GM18873 (cell line): ENCODE results near the gene PTPRK.
A peak's percentile ranks its signal among the peaks of the same experiment; 100 is the strongest.

ENCODE experiments used
- ATAC-seq: cut with Tn5 transposase; IDR thresholded peaks from one replicate; pipeline ENCODE4 v1.9.1; 2021; ENCODE audit warnings: mild to moderate bottlenecking, moderate library complexity, moderate number of reproducible peaks; ENCODE audit not compliant: unreplicated experiment, low FRiP score

PTPRK gene

DNA sequence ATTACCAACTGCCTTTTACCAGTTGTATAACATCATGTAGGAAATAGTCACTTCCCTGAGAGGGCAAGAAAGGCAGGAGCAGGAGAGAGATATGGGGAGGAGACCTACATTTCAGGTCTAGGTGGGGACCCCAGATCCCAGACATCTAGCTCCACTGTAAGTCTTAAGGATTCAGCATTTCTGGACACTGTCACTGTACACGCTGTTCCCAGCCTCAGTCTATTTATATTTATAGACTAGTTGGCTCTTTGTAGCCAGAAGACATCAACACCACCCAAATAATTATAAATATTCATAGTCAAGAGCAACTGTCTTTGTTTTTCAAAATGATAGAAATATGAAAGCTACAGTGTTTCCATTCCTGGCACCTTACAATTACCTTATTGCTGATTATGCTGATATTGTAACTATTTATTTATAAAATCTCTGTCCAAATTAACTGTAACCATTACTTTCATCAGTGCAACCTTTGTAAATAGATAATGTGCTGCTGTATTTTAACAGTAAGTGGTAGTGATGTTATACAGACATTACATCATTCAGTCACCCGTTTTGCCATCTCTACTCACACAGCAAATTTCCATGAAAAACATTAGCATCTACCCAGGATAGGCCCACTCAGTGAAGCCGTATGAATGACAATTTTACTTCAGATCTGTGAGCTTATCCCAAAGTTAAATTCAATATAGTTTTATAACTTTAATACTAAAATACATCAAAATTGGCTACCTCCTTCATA lies 162.8 kb downstream of the PTPRK start:
- no peak for ATAC-seq

DNA sequence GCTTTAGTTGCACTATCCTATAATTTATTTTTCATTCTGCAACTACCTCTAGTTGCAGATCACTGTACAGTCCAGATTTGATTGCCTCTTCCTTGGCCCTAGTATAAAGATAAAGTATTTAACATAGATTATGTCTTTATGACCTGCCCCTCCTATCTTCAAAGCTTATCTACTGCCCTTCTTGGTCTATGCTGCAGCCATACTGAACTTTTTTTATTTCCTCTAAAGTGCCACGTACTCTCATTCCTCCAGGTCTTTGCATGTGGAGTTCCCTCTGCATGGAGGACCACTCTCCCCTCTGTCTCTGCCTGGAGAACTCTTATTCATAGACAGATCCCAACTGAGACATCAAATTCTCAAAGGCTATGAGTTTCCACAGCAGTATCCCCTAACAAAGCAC lies 168.0 kb downstream of the PTPRK start:
- no peak for ATAC-seq

DNA sequence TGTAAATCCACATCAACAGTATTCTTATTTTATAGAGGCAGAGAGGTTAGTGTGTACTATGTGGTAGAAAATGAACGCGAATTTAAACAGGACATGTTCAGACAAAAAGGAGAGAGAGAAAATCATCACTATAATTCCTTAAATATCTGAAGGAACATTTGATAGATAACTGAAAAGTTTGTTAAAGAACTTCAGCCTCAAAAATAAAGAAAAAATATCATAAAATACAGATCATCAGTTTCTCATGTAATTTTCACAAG lies 169.2 kb downstream of the PTPRK start:
- no peak for ATAC-seq

DNA sequence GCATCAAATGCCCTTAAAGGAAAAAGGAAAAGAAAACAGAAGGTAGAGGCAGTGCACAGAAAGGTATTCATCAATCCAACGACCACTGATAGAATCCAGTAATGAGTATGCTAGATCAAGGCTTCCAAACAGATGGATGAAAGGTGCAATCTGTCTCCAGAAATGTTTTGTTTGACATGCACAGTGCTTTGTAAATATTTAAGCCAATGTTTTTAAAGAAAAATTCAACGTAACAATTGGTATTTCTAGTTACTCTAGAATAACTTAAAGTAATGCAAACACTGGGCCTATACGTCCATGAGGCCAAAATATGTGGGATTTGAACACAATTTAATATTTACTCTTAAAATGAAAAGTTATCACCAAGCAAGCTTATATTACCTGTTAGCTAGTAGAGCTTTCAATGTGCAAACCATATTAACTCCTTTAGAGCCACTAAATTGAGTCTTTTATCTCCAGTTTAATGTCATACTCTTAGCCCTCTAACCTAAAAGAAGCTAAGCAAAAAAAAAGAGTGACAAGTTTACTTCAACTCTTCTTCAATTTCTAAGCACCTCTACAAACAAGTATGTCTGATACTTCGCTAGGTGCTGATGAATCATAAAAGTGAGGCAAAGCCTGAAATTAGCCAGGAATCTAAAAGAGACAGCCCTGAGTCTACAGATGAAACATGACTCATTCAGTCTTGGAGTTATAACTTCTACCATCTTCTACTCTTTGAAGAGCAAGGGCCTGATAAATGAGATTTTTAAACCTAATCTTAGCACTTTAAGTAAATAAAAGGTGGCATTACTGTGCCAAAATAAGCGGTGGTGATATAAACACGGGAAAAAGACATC lies 169.8 kb downstream of the PTPRK start:
- no peak for ATAC-seq

DNA sequence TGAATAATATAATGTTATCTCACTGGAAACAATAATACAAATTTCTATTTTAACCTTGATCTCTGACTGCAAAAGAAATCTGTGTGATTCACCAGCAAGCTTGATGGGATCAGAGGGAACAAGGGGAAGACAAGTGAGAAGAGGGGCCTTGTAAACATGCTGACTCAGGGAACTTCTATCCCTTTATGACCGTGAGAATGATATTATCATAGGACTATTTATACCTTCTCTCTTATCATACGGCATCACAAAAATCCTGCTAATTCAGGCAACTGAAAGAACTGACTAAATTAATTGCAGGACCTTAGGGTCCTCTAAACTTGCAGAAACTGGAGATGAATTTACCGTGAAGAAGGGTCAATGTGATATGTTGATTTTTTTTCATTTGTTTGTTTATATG lies 173.3 kb downstream of the PTPRK start:
- ATAC-seq, result no peak

DNA sequence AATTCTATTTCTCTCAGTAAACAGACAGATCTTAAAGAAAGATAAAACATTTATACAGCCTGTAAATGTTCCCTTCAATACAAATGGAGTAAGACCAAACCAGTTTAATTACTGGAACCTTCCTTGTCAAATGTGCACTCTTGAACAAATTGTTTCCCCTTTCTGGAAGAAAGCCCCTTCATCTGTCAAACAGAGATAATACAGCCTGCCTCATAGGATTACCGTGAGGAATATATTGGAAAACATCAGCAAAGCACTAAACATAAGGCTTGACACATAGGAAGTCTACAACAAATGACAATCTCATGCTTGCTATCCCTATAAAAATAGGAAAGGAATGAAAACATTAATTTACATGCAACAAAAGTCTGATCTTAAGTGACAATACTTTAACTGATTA lies 173.8 kb downstream of the PTPRK start:
- ATAC-seq, result no peak

DNA sequence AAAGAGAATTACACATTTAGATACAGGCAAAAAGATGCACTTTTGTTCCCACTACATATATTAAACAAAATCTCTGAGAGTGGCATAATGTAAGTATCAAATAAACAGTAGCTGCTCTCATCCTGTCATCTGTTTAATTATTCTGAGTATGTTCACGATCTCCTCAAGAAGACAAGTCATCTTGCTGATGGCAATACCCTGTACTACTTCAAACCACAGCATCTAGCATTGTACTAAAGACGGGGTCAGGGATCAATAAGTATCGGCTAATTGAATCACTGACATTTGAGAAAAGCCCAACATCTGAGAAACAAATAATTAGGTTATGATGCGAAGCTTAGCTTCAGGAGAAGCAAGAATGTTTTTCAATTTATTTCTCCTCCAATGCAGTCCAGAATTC lies 175.1 kb downstream of the PTPRK start:
- no peak for ATAC-seq

DNA sequence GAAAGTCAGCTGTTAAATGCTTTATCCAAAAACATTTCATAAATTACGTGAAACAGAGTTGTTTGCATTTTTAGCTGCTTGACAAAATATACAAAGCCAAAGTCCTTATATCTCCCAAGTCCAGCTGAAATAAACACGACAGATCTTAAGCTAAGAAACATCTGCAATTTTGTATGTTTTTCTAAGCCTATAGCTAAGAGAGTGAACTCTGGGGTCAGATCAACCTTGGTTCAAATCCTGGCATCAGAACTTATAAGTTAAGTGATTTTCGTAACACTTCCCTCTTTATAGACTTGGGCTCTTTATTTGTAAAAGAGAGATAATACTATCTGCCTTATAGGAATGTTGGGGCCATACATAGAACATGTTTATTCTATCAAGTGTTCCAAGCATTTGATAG lies 176.7 kb downstream of the PTPRK start:
- ATAC-seq, result no peak

DNA sequence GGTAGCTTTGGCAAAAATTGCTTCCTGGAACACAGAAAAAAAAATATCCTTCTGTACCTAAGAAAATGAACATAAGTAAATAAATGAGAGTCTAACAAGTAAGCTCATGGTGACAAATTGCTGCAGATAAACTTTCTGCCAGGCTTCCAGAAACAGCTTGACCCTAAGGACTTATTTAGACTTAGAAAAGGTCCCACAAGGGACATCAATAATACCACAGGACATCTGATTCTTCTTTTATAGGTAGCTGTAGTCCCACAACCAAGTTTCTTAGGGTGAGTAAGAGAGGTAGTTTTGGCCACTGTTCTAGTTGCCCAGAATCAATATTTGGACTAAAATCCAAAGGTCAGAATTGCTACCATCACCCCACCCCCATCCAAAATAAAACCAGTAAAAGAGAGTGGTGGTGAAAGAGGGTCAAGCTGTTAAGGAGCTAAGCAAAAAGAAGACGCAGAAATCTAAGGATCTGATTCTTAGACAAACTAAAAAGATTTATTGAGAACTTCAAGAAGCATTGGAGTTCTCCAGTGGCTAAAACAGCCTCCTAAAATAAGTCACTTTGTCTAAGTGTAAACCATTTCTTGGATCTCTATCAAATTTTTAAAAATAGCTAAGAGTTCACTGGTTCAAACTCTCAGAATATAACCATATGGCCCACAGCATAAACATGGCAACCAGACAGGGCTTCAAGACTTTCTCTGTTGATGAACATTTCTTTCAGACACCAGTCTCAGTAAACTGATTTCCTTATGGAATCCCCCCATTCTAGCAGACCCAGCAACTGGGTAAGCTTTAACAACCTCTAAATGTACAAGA lies 180.6 kb downstream of the PTPRK start:
- no peak for ATAC-seq

DNA sequence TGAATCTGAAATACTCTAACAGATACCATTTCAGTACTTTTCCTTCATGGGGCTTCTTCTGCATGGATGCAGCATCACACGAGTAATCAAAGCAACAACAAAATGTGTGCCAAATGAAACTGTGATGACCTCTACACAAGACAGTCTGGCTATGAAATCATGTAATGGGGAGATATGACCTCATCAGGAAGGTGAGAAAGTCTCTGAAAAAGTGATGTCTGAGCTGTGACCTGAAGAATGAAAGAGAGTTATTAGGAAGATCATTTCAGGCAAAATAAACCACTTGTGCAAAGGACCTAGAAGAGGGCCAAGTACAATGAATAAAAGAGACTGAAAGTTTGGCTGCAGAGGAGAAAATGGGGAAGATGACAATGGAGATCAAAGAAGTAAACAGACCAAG lies 182.8 kb downstream of the PTPRK start:
- ATAC-seq, result no peak

DNA sequence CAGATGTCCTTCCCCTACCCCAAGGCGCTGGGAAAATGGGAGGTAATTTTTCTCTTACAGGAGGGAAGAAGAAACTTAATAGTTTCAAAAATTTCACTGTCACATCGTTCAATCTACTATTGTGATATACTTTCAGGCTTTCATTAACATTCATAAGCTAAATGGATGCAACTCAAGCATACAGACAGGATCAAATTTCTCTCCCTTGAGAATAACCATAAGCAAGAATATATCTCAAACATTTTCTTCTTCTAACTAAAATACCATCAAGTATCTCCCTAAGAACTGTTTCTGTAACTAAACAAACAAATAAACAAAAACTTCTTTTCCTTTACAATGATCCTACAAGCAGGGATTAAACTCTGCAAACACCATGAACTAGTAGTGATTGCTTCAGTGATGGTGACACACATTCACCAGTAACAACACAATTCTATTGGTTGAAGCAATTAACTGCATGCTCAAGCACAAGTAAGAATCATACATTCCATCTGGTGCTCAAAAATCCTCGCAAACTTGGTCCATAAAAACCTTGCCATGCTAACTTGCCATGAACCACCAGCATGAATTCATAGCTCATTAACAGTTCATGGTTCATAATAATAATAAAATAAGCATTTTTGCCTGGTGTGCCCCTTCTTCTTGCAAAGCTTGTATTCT lies 183.8 kb downstream of the PTPRK start:
- ATAC-seq, result no peak

DNA sequence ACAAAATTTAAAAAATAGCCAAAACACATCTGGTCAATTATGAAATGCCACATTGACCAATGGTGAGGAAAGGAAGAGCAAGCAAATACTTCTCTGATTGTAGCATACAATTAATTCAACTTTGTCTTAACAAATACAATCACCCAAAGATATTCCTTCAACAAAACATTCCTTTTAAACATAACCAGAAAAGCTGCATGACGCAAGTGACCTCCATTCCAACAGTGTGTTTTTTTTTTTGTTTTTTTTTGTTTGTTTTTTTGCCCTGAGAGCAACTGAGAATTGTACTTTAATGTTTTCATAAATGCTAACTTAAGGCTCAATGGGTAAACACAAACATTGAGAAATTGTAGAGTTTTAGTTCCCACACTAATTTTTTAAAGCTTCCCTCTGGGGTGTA lies 184.4 kb downstream of the PTPRK start:
- no peak for ATAC-seq

DNA sequence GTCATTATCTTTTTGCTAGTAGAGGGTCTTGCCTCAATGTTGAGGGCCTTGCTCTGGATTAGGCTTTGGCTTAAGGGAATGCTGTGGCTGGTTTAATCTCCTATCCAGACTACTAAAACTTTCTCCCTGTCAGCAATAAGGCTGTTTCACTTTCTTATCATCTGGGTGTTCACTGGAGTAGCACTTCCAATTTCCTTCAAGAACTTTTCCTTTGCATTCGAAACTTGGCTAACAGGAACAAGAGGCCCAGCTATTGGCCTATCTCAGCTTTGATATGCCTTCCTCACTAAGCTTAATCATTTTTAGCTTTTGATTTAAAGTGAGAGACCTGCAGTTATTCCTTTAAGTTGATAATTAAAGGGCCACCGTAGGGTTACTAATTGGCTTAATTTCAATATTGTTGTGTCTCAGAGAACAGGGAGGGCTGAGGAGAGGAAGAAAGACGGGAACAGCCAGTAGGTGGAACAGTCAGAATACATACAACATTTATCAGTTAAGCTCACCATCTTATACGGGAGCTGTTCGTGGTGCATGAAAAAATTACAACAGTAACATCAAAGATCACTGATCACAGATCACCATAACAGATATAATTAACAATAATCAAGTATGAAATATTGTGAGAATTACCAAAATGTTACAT lies 186.7 kb downstream of the PTPRK start:
- ATAC-seq, result no peak

DNA sequence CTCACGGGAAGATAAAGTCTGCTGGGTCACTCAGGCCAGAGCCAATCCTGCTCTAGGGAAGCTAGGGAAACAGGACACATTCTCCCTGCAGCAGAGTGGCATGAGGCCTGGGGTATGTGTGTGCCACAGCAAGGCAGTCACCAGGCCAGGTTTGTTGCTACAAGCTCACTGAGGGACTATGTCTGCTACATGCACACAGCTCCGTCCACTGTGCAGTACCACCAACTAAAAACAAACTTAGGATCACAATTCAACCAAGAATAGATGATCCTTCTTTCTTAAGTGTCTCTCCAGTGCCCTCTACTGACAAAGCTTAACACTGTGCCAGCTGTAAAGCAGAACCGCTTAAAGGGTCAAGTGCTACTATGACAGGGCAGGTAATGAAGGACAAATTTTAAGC lies 192.5 kb downstream of the PTPRK start:
- peak; percentile 85 for ATAC-seq

DNA sequence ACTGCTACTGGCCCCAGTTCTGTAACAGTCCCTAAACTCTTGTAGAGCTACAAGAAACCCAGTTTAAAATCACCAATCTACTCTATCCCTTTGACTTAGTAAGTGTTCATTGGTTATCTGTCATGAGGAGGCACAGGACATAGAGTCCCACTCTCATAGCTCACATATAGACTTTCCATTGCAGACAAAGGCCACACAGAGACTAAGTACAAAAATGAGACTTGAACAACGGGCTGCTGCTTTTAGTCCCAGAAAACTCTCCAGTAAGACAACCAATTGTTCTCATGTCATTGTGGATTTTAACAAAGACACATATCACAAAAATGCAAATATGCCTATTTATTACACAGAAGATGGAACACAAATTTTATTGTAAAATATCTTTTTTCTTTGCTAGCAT lies 197.4 kb downstream of the PTPRK start:
- ATAC-seq, result no peak

DNA sequence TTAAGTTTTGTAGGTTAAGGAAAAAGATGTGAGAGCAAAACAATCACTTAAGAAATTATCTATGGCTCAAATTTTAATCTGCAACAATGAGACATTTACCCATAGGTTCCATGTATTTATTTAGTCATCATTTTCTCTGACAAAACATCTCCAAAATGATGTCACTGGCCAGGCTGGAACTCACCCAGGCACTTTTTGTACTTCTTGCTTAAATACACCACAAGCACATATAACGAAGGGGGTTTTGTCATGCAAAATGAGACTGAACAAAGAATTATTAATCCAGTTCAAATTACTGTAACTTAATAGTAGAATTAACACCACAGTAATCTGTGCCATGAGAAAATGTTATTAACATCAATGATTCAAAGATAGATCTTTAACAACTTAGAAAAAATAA lies 200.5 kb downstream of the PTPRK start:
- no peak for ATAC-seq

DNA sequence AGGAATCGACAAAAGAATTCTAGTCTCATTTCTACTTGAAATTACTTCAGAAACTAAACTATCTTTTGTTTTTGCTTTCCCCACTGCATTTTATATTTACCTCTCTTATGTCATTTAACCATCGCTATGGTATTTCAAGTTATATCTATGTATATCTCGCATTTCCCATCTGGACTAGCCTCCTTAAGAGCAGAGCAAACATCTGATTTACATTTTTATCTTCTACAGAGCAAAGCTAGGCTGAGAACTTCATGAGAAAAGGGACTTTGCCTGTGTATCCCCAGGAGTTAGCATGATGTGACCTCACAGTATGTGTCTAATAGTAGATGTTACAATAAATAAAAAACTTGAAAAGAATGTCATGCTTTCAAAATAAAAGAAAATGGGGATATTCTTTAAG lies 201.2 kb downstream of the PTPRK start:
- ATAC-seq, result no peak

DNA sequence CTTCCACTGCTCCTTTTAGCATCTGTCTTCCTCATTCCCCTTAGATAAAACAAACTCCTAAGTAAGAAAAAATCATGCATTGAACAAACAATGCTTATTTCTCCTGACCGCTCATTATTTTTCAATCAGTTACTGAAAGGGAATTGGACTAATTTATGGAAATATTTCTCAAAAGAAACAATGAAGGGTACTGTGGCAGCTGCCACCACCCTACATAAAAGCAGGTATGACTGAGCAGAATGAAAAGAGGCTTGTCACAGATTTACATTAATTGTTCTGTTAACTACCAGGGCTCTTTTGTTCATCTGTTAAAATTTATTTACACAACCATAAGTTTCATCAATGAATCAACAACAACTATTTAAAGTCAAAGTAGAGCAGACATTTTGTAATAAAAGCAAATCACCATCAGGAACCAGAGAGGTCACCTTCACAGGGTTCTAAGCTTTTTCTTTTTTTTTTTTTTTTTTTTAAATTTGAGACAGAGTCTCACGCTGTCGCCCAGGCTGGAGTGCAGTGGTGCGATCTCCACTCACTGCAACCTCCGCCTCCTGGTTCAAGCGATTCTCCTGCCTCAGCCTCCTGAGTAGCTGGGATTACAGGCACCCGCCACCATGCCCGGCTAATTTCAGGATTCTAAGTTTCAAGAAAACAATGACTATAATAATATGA lies 204.0 kb downstream of the PTPRK start:
- no peak for ATAC-seq

DNA sequence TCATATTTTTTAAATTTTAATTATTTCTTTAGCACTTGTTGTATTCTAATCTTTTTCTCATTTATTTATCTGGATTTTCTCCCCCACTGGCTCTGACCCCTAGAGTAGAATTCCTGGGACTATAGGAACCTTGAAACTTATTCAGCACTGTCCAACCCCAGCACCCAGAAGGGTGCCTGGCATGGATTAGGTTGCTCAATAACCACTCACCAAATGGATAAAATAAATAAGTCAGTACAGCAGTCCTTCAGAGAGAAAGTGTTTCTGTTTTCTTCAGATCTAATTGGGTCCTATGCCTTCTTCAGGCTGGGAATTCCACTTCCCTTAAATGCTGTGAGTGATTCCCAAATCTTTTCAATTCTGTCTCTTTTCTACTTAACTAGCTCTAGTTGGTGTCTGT lies 206.2 kb downstream of the PTPRK start:
- no peak for ATAC-seq
